ENCODE measurements around the gene SLC28A1.

- TF ChIP-seq CTCF (IDR thresholded peaks at IDR 0.05): no peak
- TF ChIP-seq ZFX (IDR thresholded peaks at IDR 0.05; ENCODE audit: borderline replicate concordance): no peak
Measured at GRCh38 chr15:84834969-84835368, 49.5 kb upstream of the SLC28A1 start.

Data from 22Rv1 (cell line).